Left lung (tissue), 14 donors: ENCODE data around the gene STK10. TPM values are rescaled to one million over a fixed set of nuclear protein-coding genes. Genes with fewer than 3 reads are reported as not detected.

Experiments used
- ATAC-seq: fragments of 200-7000 bp; cut with Tn5 transposase; one replicate; pipeline ENCODE4 v1.9.1; 2020; ENCODE audit warnings: moderate library complexity
- DNase-seq, 4 donors: peaks; one replicate each; pipeline ENCODE4 v3.0.0-alpha.2; 2013 to 2020
- H3K27ac ChIP-seq, 2 donors: fragments of 200-600 bp; sonication (generic) in 1 of 2; one replicate each; pipeline versions ENCODE4 v1.5.0 to v1.8.0; 2020 to 2021
- H3K27me3 ChIP-seq, 2 donors: fragments of 200-600 bp; sonication (generic) in 1 of 2; one replicate each; pipeline versions ENCODE4 v1.5.0 to v1.8.0; 2020 to 2021
- H3K36me3 ChIP-seq, 2 donors: fragments of 200-600 bp; sonication (generic) in 1 of 2; one replicate each; pipeline versions ENCODE4 v1.5.0 to v1.8.0; 2020 to 2021
- H3K4me1 ChIP-seq, 2 donors: fragments of 200-600 bp; one replicate each; pipeline ENCODE4 v1.8.0; 2021
- H3K4me3 ChIP-seq, 2 donors: fragments of 200-600 bp; sonication (generic) in 1 of 2; one replicate each; pipeline versions ENCODE4 v1.5.0 to v1.8.0; 2020 to 2021; ENCODE audit warnings: mild to moderate bottlenecking in 1 of 2
- H3K9me3 ChIP-seq, 2 donors: fragments of 200-600 bp; sonication (generic) in 1 of 2; one replicate each; pipeline versions ENCODE4 v1.5.0 to v1.8.0; 2020 to 2021
- intact Hi-C, 2 donors: fragments of 100-400 bp; cut with DNase I; formaldehyde crosslinking; loops; one replicate each; pipeline versions ENCODE4 v1.11.2 to v1.14.2; 2022
- long read RNA-seq, 12 donors: library from polyadenylated mRNA in 2 of 12; unstranded in 2 of 12; transcript quantifications; one replicate each; pipeline ENCODE4 v2.0.0 and lab custom pipeline, GENCODE V29; 2019 to 2026
- polyA plus RNA-seq, 6 donors: library from polyadenylated mRNA; unstranded; fragments of 120-200 nt; gene quantifications; one replicate each; pipeline ENCODE4 v1.2.1, GENCODE V29; 2013; ENCODE audit not compliant: insufficient read length in 6 of 6
- total RNA-seq, 2 donors: library from RNA; stranded (reverse); fragmentation: NEBNext Ultra II Directional; extraction: Animal tissue kit (Norgen Biotek cat#: 25700); gene quantifications; one replicate each; pipeline ENCODE4 v1.2.1, GENCODE V29; 2021
- TF ChIP-seq, protein P1 (sequence below), 2 donors: fragments of 200-600 bp; sonication (generic) in 1 of 2; IDR thresholded peaks; one replicate each; pipeline versions ENCODE4 v1.5.0 to v1.8.0; 2021; ENCODE audit warnings: antibody characterized with exemption in 2 of 2
- donor health status: DM: no; HTN: yes; CAD: no.
- donor health status: DM: no; HTN: no; CAD: no.

Gene STK10
- total RNA-seq = 10 to 100 TPM; 33.6 to 83.2 TPM
- polyA plus RNA-seq = 10 to 100 TPM; 18.6 to 22.5 (median 21.4) TPM
- long read RNA-seq, donor 1 = 0 reads
- long read RNA-seq, donor 2 = 0 reads
- long read RNA-seq, donor 3, full-length matches to known transcripts = 1 of 1 reads
- long read RNA-seq, donor 3, partial matches to known transcripts = 0 of 1 reads
- long read RNA-seq, donor 3, other reads (novel, unspliced or antisense) = 0 of 1 reads
- long read RNA-seq, donor 4, partial matches to known transcripts = 2 of 2 reads
- long read RNA-seq, donor 4, other reads (novel, unspliced or antisense) = 0 of 2 reads
- long read RNA-seq, donor 5 = 0 reads
- long read RNA-seq, donor 6 = 0 reads
- long read RNA-seq, donor 7 = 0 reads
- long read RNA-seq, donor 8, full-length matches to known transcripts = 1 of 1 reads
- long read RNA-seq, donor 8, partial matches to known transcripts = 0 of 1 reads
- long read RNA-seq, donor 8, other reads (novel, unspliced or antisense) = 0 of 1 reads
- long read RNA-seq, donor 9 = 0 reads
- long read RNA-seq, donor 10, partial matches to known transcripts = 0 of 6 reads
- long read RNA-seq, donor 10, other reads (novel, unspliced or antisense) = 6 of 6 reads
- long read RNA-seq, donor 11, full-length matches to known transcripts = 1 of 6 reads
- long read RNA-seq, donor 11, partial matches to known transcripts = 5 of 6 reads
- long read RNA-seq, donor 11, other reads (novel, unspliced or antisense) = 0 of 6 reads
- long read RNA-seq, donor 12, full-length matches to known transcripts = 2 of 2 reads
- long read RNA-seq, donor 12, partial matches to known transcripts = 0 of 2 reads
- long read RNA-seq, donor 12, other reads (novel, unspliced or antisense) = 0 of 2 reads

DNA sequence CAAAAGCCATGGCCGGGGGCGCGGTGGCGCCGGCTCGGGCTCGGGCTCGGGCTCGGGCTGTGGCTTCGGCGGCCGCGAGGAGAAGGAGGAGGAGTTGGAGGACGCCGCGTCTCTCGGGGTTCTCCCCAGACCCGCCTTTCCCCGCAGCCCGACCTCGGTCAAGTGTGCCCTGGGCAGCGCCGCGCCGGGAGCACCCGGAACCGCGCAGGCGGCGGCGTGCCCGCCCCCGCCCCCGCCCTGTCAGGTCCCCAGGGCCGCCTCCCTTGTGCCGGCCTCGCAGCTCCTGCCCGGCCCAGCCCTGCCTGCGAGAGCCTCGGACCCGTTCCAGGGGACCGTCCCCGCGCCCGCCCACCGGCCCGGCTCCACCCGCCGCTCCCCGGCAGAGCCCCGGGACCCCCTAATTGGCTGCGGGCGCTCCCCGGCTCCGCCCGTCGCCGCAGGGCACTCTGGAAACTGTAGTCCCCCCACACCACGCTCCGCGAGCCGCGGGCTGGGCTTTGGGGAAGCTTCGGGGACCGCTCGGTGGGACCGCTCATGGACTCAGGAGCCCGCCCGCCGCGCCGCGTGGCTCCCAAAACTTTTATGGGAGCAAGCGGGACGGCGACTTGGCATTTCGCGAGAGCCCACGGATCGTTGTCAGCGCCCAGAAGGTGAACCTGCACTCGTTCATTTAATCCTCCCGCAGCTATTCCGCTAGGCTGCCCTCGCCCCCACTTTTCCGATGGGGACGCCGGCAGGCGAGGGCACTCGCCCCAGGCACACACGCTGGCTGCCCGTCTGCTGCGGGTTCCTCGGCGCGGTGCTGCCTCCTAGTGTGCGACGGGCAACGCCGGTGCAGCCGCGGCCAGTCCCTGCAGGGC lies at the start of gene STK10:
TSS of gene STK10 (minus strand) at position 192 of the 860 bp plus-strand sequence. CDS start at position 10, 182 bp downstream.
- ATAC-seq (peak; percentile 92), DNase-seq (peak; percentile 87 to 99 (median 94))
- no peaks in the 10 kb centered on the region for H3K9me3 ChIP-seq
- no peaks in the 10 kb centered on the region for H3K27me3 ChIP-seq
- no peaks in the 10 kb centered on the region for H3K36me3 ChIP-seq
- H3K27ac ChIP-seq = peak within 1 kb of the TSS; percentile 84 to 99
- TF ChIP-seq, protein P1, sequence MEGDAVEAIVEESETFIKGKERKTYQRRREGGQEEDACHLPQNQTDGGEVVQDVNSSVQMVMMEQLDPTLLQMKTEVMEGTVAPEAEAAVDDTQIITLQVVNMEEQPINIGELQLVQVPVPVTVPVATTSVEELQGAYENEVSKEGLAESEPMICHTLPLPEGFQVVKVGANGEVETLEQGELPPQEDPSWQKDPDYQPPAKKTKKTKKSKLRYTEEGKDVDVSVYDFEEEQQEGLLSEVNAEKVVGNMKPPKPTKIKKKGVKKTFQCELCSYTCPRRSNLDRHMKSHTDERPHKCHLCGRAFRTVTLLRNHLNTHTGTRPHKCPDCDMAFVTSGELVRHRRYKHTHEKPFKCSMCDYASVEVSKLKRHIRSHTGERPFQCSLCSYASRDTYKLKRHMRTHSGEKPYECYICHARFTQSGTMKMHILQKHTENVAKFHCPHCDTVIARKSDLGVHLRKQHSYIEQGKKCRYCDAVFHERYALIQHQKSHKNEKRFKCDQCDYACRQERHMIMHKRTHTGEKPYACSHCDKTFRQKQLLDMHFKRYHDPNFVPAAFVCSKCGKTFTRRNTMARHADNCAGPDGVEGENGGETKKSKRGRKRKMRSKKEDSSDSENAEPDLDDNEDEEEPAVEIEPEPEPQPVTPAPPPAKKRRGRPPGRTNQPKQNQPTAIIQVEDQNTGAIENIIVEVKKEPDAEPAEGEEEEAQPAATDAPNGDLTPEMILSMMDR (IDR thresholded peaks at IDR 0.05) = peak; percentile 87 to 92
- intact Hi-C loops = loop anchor here (5.0 to 10.0 kb wide), 2 partner anchors 73 to 81 kb away; no protein-coding TSS in a partner anchor
- H3K4me3 ChIP-seq = peak within 1 kb of the TSS; percentile 87 to 96
- H3K4me1 ChIP-seq = peaks cover 11 to 41% of the 10 kb centered on the region in 2 donors

DNA sequence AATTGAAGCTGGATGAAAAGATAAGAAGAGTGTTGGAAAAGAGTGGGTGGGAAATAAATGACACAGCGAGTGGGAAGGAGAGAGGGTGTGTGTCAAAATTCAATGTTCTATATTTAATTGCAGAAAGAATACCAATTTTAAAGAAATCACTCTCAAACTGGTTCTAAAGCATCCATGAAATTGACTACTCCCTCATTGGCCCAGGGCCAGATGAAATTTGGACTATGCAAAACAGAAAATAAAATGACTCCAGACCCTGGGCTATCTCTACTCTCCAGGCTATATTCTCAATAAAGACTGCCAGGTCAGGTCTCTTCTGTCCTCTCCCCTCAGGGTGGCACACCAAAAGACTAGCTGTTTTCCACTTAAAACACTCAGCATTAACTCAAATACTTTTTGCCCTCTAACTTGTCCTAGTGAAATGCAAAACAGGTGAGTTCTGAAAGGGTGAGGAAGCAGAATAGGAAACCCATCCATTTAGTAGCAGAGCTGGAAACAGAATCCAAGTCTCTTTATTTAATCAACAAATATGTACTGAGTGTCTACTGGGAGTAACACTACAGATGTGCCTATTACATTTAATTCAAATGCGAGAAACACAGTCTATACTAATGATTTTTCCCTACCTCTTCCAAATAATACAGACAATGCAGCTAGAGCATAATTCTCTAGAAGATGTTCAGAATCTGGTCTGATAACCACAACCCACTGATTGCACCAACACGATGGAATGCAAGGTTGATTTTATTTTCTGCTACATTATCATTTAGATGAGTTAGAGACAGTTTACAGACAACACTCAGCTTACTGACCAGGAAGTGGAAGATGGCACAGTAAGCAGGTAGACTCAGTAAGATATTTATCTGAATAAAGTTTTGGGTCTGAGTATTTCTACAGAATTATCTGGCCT lies 48.1 kb upstream of the STK10 start:
- no peak overlapping the region for H3K27ac ChIP-seq
- no peak overlapping the region for H3K4me3 ChIP-seq
- H3K4me1 ChIP-seq = peaks cover 9 to 17% of the 10 kb centered on the region in 2 donors
- no peaks in the 10 kb centered on the region for H3K9me3 ChIP-seq
- DNase-seq = no peak
- no peaks in the 10 kb centered on the region for H3K27me3 ChIP-seq
- intact Hi-C loops = no loop called here
- TF ChIP-seq, protein P1 (IDR thresholded peaks at IDR 0.05) = no peak
- peaks cover 0 to 23% of the 10 kb centered on the region in 2 donors for H3K36me3 ChIP-seq
- no peak for ATAC-seq

DNA sequence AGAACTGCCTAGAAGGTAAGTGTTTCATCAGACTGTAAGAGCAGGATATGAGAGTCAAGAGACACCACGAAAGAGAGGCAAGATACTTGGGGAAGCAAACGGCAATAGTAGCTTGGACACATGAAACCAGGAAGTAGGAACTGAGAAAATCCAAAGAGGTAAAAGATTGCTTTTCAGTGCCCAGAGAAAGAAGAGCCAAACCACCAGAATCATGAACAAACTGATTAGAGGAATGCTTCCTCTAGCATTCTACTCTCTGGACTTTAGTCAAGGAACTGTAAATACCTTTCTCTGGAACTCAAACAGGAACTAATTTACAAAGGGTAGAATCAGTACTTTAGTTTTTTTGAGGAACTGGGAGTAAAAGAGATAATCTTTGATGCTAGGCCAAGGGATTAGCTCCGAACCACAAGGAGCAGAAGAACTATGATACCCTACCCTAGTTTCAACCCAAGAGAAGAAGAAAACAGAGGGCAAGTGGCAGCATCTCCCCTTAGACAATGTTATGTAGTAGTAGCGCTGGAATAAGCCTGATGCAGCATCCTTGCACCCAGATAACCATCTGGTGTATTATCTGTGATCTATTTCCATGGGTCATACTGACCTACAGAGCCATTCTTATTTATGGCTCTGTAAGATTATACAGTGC lies 47.2 kb upstream of the STK10 start:
- H3K27me3 ChIP-seq = no peaks in the 10 kb centered on the region
- ATAC-seq (peak; percentile 66), DNase-seq (no peak)
- H3K4me3 ChIP-seq = no peak overlapping the region
- intact Hi-C loops = no loop called here
- no peaks in the 10 kb centered on the region for H3K9me3 ChIP-seq
- peaks cover 9 to 17% of the 10 kb centered on the region in 2 donors for H3K4me1 ChIP-seq
- TF ChIP-seq, protein P1 (IDR thresholded peaks at IDR 0.05) = no peak
- peaks cover 0 to 29% of the 10 kb centered on the region in 2 donors for H3K36me3 ChIP-seq
- no peak overlapping the region for H3K27ac ChIP-seq

DNA sequence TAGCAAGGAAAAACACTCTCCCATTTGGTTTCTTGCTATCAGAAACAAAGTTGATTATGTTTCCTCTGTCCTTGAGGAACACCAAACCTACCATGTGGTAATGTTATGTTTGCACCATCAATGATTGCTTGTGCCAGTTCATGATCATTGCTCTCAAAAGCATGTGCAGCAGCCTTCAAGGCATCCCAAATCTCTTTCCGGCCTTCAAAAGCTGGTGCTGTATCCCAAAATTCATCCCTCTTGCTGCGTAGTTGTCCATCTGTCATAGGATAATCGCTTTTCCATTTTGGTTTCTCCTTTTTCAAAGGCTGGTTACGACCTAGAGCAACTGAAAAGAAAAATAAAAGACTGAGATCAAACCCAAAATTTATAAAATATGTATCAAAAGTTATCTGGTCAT lies 46.0 kb upstream of the STK10 start:
- no peaks in the 10 kb centered on the region for H3K9me3 ChIP-seq
- H3K4me3 ChIP-seq = no peak overlapping the region
- H3K4me1 ChIP-seq = peaks cover 9 to 17% of the 10 kb centered on the region in 2 donors
- ATAC-seq (no peak), DNase-seq (no peak)
- H3K36me3 ChIP-seq = peaks cover 0 to 30% of the 10 kb centered on the region in 2 donors
- TF ChIP-seq, protein P1 (IDR thresholded peaks at IDR 0.05) = no peak
- H3K27ac ChIP-seq = no peak overlapping the region
- no peaks in the 10 kb centered on the region for H3K27me3 ChIP-seq
- intact Hi-C loops = no loop called here
